ENCODE results near the gene ACADSB. TPM values are rescaled to one million over a fixed set of nuclear protein-coding genes. Genes with fewer than 3 reads are reported as not detected.

Gene ACADSB
- total RNA-seq, 1 donor from 2014 or later: 13.1 TPM

GRCh38 chr10:123017421-123018165 lies 8.8 kb downstream of the ACADSB start:
- Mint-ChIP-seq H3K27ac (ENCODE audit: unreplicated experiment) (no peak overlapping the region), H3K4me3 (ENCODE audit: unreplicated experiment) (no peak overlapping the region)
- TF ChIP-seq CTCF (IDR thresholded peaks at IDR 0.05): no peak

DNA sequence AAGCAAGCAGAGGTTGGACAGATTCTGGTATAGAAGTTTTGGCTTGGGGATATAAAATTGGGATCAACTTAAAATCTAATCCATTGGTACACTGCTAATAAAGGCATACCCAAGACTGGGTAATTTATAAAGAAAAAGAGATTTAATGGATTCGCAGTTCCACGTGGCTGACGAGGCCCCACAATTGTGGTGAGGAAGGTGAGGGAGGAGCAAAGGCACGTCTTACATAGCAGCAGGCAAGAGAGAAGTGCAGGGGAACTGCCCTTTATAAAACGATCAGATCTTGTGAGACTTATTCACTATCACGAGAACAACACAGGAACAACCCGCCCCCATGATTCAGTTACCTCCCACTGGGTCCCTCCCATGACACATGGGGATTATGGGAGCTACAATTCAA lies 9.7 kb downstream of the ACADSB start:
- no peaks in the 10 kb centered on the region for H3K4me1 Mint-ChIP-seq (ENCODE audit: low read depth)
- H3K27me3 Mint-ChIP-seq (ENCODE audit: low read depth): no peaks in the 10 kb centered on the region
- H3K36me3 Mint-ChIP-seq (ENCODE audit: low read depth): no peaks in the 10 kb centered on the region
- no peak for DNase-seq (ENCODE audit: low spot score)
- no peaks in the 10 kb centered on the region for H3K9me3 Mint-ChIP-seq (ENCODE audit: low read depth)
- H3K27ac Mint-ChIP-seq (ENCODE audit: unreplicated experiment): no peak overlapping the region
- no peak for TF ChIP-seq CTCF (IDR thresholded peaks at IDR 0.05)
- no peak overlapping the region for H3K4me3 Mint-ChIP-seq (ENCODE audit: unreplicated experiment)

More at GRCh38 chr10:123017421-123018165, 8.8 kb downstream of the ACADSB start:
- no peaks in the 10 kb centered on the region for H3K27me3 Mint-ChIP-seq (ENCODE audit: low read depth)
- no peaks in the 10 kb centered on the region for H3K4me1 Mint-ChIP-seq (ENCODE audit: low read depth)
- H3K36me3 Mint-ChIP-seq (ENCODE audit: low read depth): no peaks in the 10 kb centered on the region
- H3K9me3 Mint-ChIP-seq (ENCODE audit: low read depth): no peaks in the 10 kb centered on the region
- no peak for DNase-seq (ENCODE audit: low spot score)

DNA sequence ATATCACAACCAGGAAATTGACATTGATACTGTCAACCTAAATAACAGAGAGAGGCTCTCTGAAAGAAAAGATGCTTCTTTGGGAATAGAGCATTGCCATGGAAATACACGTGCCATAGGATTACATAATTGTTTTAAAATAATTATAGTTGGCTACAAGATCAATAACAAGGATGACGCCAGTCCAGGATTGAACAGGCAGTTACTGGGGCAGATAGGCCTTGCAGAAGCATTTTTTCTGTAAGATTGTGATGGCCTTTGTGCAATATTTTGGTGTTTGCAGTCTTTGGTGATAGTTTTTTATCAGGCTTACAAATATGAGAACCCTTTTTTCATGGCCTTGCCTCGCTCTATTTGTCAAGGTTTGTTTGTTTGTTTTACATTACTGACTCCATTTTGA lies 10.5 kb downstream of the ACADSB start:
- H3K9me3 Mint-ChIP-seq (ENCODE audit: low read depth): no peaks in the 10 kb centered on the region
- no peak for DNase-seq (ENCODE audit: low spot score)
- TF ChIP-seq CTCF (IDR thresholded peaks at IDR 0.05): no peak
- H3K36me3 Mint-ChIP-seq (ENCODE audit: low read depth): no peaks in the 10 kb centered on the region
- no peak overlapping the region for H3K4me3 Mint-ChIP-seq (ENCODE audit: unreplicated experiment)
- H3K27ac Mint-ChIP-seq (ENCODE audit: unreplicated experiment): no peak overlapping the region
- H3K4me1 Mint-ChIP-seq (ENCODE audit: low read depth): no peaks in the 10 kb centered on the region
- no peaks in the 10 kb centered on the region for H3K27me3 Mint-ChIP-seq (ENCODE audit: low read depth)

DNA sequence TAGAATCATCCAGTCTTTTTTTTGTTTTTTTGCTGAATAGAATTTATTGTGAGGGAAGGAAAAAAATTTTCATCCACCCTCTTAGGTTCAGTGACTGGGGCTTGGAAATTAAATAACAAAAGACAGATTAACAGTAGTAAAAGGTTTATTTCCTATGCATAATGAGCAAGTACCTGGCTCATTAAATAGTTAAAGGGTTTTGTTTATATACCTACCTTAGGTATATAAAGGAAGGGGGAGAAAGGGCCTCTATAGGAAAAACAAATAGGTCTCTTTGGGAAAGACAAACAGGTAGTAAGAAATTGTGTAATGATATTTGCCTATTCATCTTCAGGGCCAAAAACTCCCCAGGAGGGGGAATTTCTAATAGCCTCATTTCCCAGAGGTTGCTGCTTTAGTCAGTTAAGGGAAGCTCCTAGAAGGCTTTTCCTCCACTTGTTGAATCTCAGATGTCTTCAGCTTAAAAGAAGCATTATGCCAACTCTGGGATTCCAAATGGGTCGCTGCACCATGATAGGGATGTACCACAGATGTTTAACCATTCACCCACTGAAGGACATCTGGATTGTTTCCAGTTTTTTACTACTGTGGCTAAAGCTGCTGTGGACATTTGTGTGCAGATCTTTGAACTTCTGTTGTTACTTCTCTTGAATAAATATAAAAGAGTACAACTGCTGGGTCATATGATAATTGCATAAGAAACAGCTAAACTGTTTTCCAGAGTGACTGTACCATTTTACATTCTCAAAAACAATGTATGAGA lies 11.3 kb downstream of the ACADSB start:
- no peak for TF ChIP-seq CTCF (IDR thresholded peaks at IDR 0.05)
- no peaks in the 10 kb centered on the region for H3K4me1 Mint-ChIP-seq (ENCODE audit: low read depth)
- no peaks in the 10 kb centered on the region for H3K27me3 Mint-ChIP-seq (ENCODE audit: low read depth)
- DNase-seq (ENCODE audit: low spot score): no peak
- no peak overlapping the region for H3K4me3 Mint-ChIP-seq (ENCODE audit: unreplicated experiment)
- H3K27ac Mint-ChIP-seq (ENCODE audit: unreplicated experiment): no peak overlapping the region
- no peaks in the 10 kb centered on the region for H3K36me3 Mint-ChIP-seq (ENCODE audit: low read depth)
- H3K9me3 Mint-ChIP-seq (ENCODE audit: low read depth): no peaks in the 10 kb centered on the region

DNA sequence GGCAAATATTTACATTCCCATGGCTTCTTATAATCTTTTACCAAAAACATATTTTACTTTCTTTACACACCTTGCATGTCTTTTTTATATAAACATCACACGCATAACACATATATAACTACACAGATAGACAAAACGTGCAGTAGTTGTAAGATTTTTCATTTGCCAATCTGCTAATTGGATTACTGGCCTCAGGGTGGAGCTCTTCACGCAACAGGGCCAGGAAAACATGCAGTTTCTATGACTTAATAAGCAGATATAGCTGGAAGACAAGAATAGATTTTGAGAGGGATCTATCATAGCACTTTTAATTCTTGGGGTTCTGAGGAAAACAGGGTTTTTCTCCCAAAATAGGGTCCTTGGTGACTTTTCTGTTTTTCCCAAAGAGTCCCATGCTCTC lies 12.7 kb downstream of the ACADSB start:
- Mint-ChIP-seq H3K27ac (ENCODE audit: unreplicated experiment) (no peak overlapping the region), H3K9me3 (ENCODE audit: low read depth) (no peaks in the 10 kb centered on the region), H3K27me3 (ENCODE audit: low read depth) (no peaks in the 10 kb centered on the region), H3K4me3 (ENCODE audit: unreplicated experiment) (no peak overlapping the region), H3K36me3 (ENCODE audit: low read depth) (no peaks in the 10 kb centered on the region), H3K4me1 (ENCODE audit: low read depth) (no peaks in the 10 kb centered on the region)
- DNase-seq (ENCODE audit: low spot score): no peak
- TF ChIP-seq CTCF (IDR thresholded peaks at IDR 0.05): peak; percentile 61

Data from chondrocyte (in vitro differentiated cells).